NCI-H1417 treated with DMSO at 0.1 percent for 48 hours (cell line): ENCODE measurements around the gene MBD5.

Source experiments
- DNase-seq: peaks from one replicate; lab custom pipeline; 2025; lab: John Stamatoyannopoulos, UW

MBD5 gene

GRCh38 chr2:148023861-148024260 lies 3.0 kb downstream of the MBD5 start:
- no peak for DNase-seq

DNA sequence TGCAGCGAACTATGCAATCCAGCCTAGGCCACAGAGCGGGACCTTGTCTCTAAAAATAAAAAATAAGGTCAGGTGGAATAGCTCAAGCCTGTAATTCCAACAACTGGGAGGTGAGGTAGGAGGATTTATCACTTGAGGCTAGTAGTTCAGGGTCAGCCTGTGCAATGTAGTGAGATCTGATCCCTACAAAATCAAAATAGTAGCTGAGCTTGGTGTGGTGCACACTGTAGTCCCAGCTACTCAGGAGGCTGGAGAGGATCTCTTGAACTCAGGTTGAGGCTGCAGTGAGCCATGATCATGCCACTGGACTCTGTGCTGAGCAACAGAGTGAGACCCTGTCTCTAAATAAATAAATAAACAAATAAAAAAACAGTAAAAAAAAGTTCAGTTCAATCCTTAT lies 5.7 kb downstream of the MBD5 start:
- no peak for DNase-seq

DNA sequence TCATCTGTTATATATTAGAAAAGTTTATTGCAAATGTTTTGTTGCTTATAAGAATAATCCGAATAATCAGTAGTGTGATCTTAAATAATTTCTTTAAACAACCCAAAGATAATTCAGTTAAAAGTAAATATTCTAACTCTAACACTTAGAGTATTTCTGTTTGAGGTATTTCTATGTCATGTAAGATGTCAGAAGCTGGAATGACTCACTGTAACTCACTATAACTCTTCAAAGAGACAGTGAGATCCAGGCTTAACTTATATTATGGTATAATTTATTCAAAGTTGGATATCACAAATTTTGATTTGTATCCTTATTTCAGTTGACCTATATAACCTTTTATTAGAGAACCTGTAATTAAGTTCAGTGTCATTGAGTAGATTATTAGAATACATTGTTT lies 6.9 kb downstream of the MBD5 start:
- no peak for DNase-seq

DNA sequence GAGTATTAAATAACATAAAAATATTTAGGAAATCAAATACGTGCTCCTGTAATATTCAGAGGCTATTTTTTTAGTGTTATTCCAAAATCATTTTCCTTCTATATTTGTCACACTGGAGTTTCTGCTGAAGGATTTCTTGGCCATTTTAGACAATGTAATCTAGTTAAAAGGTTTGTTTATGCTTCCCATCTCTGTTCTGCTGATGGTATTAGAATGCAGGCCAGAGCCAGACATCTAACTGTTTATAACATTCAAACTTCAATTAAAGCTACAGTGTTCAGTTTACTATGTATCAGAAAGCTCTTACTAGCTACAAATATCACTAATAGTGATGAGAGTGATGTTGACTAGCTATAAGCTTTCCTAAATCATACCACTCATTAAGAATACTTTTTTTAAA lies 7.9 kb downstream of the MBD5 start:
- DNase-seq, result no peak

DNA sequence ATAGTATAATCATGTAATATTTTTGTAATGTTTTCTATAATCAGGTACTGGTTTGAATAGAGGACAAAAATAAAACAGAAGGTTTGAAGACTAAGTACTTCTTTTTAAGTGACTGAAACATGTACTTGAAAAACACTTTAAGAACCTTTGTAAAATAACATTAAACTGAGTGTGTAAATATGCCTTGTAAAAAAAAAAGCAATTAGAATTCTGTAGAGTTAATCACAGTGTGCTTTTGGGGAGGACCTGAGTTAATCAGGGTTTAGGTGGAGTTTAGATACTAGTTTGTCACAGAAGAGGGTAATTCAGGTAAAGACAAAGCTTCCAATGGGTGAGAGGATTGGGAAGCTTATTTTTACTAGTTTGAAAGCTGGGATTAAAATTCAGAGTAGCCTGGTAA lies 10.3 kb downstream of the MBD5 start:
- no peak for DNase-seq

- no peak for DNase-seq
These were observed 11.3 kb downstream of the MBD5 start for GRCh38 chr2:148032215-148032614.

DNA sequence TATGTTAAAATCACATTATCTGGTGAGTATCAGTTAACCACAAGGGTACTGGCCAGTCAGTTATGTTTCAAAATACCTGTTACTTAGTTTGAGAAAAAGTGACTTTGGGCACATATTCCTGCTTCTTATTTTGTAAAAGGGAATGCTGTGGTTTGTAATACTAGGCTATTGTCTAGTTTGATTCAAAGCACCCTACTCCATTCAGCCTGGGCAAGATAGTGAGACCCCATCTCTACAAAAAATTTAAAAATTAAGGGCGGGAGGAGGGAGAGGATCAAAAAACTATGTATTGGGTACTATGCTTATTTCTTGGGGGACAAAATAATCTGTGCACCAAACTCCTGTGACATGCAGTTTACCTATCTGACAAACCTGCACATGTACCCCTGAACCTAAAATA lies 18.9 kb downstream of the MBD5 start:
- DNase-seq, result no peak

DNA sequence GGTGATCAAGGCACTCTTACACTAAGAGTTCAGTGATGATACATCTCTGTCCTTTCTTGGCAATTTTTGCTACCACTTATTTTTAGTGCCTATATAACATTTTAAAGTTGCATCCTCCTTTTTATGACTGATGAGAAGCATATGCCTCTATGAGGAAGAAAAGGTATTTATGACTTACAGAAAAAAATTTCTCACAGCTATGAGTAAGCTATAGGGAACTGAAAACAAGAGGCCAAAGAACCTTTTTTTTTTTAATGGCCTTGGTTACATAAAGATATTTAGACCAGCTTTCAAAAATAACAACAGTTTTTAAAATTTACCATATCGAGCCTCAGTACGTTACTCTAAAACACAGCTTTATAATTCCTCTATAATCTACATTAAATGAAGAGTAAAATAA lies 21.3 kb downstream of the MBD5 start:
- DNase-seq, result no peak

DNA sequence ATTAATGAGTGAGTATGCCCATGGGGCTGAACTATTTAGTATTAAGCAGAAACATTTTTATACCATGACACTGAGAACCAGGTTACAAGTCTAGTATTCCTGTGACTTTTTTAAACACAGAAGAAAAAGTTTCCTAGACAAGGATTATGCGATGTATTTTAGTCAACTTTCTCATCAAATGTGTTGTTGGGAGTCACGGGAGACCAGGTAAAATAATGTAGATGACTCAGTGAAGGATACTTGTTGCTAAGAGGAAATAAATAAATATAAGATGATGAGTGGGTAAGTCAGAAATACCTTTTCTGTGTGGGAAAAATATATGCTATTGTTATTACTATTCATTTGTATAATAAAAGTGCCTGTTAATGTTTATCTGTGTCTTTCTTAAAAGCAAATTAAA lies 23.4 kb downstream of the MBD5 start:
- no peak for DNase-seq

DNA sequence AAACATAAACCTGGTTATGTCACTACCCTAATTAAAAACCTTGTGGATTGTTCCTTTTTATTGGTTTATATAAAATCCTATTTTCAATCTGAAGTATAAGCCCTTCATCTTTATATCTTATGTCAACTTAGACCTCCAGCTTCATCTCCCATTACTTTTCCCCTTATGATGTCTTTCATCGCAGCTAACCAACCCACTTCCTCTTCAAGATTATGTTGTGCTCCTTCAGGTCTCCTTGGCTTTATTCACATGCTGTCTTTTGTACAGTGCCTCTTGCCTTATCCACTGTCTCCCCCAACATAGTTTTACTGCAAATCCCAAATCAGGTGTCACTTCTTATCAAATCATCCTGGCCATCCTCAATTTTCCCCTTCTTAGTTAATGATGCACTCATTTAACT lies 25.9 kb downstream of the MBD5 start:
- DNase-seq, result no peak

DNA sequence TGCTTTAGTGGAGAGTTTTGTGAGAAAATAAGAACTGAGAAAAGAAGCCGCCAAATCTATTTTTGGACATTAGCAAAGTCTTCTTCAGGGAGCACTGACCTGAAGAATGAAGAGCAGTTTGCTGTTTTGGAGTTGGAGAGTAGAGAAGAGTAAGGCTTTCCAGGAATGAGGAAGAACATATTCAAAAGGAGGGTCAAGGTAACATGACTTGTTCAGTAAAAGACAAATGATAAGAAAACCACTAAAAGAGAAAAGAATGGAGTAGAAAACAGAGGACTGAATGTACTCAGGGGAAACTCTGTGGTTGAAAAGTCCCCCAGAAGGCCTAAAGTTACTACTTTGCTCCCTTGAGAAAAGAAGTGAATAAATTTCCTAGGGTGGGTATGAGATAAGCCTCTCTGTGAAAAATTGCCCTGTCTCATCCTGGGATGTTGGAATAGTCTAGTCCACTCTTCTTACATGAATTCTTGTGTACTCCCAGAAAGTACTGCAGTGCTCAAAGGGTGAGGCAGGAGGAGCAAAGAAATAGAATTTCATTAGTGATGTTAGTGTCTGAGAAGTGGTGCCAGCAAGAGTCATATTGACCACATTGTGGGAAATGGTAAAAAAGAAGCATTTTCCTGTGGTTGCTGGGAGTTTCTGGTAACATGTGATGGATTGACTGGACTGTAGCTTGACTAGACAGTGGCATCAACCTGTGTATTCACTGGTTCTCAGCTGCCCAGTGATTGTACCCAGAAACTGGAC lies 27.8 kb downstream of the MBD5 start:
- no peak for DNase-seq

- DNase-seq, result no peak
These were observed 28.4 kb downstream of the MBD5 start for GRCh38 chr2:148049284-148049683.

- DNase-seq, result no peak
These were observed 31.8 kb downstream of the MBD5 start for GRCh38 chr2:148052687-148053086.

GRCh38 chr2:148058641-148059040 lies 37.8 kb downstream of the MBD5 start:
- DNase-seq, result no peak

GRCh38 chr2:148063633-148064032 lies 42.7 kb downstream of the MBD5 start:
- DNase-seq, result no peak

DNA sequence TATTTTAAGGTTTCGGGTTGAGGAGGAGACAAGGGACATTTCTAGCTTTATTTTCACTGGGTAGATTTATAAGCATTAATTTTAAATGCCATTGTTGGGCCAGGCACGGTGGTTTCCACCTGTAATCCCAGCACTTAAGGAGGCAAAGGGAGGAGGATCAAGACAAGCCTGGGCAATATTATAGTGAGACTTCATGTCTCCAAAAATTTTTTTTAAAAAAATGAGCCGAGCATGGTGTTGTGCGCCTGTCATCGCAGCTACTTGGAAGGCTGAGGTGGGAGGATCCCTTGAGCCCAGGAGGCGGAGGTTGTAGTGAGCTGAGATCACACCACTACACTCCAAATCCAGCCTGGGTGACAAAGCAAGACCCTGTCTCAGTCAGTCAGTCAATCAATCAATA lies 45.0 kb downstream of the MBD5 start:
- no peak for DNase-seq

- no peak for DNase-seq
These were observed 46.9 kb downstream of the MBD5 start for GRCh38 chr2:148067801-148068200.

- DNase-seq, result no peak
These were observed 50.5 kb downstream of the MBD5 start for GRCh38 chr2:148071351-148071750.

DNA sequence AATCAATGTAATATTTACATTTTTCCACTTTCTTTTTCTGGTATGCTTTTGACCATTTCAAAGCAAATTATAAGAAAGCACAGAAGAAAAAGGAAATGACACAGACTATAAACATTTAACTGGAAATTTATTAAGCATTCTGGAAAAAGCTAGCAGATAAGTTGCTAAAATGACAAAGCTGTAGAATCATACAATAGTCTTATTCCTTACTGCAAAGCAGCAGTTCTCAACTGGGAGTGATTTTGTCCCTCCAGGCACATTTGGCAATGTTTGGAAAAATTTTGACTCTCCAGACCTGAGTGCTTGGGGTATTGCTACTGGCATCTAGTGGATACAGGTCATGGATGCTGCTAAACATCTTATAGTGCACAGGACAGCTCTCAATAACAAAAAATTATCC lies 75.1 kb downstream of the MBD5 start:
- DNase-seq, result no peak

DNA sequence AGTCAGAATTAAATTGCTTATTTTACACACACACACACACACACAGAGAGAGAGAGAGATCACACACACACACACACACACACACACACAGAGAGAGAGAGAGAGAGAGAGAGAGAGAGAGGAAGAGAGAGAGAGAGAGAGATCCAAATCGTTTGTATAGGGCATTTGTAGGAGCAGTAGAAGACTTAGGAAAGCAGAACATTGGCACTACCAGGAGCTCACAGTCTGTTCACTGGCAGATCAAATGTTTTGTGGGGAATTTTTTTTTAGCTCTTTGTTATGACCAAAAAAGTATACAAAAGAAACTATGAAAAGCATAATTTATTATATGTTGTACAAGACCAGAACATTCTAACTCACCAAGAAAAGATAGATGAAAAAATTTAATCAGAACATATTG lies 81.8 kb downstream of the MBD5 start:
- no peak for DNase-seq

DNA sequence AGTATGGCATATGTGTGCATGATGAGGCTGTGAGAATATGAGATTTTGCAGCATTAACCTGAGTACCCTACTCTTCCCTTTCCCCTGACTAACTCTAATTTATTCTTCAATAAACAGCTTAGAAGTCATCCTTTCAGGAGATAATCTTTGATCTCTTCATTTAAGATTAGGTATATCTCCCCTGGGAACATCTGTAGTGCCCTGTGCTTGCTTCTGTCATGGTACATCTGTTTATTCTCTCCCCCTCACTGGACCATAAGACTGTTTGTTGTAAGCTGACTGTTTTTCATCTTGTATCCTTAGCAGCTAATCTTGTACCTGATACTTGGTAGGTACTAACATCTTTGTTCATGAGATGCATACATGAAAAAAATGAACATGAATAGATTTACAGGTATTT lies 83.1 kb downstream of the MBD5 start:
- DNase-seq, result no peak

DNA sequence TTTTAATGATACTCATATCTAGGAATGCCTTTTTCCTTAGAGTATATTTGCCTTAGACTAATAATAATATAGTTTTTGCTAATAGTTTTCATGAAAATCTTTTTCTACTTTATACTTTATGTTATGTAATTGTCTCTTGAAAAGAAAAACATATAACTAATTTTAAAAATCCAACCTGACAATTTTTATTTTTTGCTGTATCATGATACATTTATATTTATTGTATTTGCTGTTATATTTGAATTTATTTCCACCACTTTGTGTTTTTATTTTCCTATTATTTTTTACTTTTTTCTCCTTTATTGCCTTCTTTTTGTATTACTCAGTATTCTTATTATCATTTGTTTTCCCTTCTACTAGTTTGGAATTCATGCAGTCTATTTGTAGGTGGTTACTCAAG lies 85.4 kb downstream of the MBD5 start:
- DNase-seq, result no peak

GRCh38 chr2:148108385-148108784 lies 87.5 kb downstream of the MBD5 start:
- no peak for DNase-seq

DNA sequence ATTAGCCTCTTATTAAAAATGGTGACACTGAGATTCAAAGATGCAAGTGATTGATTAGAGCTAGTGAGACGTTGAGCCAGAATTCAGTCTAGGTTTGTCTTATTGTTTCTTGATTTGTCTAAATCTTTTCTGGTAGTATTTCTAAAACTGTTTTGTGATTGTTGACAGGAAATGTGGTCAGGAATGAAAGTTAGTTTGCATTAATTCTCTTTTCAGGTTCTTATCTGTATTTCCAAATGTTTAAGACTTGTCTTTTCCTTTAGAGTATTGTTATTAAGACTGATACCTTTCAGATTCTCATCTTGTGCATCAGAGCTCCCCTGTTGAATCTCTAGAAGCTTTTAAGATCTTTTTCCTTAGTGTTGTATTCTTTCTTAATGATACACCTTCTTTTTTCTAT lies 89.3 kb downstream of the MBD5 start:
- no peak for DNase-seq

DNA sequence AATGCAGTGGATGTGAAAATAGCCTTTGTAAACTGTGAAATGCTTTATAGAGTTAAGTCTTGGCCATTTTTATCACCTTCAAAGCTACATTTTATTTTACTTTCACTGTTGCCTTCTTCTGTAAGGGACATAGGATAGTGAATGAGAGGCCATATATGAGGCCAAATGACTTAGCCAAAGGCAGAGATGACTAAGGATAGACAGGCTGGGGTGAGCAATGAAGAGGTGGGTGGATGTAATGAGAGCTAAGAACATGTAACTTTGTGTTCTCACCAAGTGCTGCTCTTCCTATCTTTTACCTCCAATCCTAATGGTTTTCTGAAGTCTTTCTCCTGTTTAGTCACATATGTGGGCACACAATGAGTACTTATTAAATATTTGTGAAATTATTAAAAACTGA lies 101.9 kb downstream of the MBD5 start:
- DNase-seq, result no peak
